Measurements from ENCODE around the gene ESPNL.

ESPNL gene

GRCh38 chr2:238157506-238158017, 57.4 kb downstream of the ESPNL start:
- peaks cover 3% of the 10 kb centered on the region for H3K4me1 ChIP-seq (ENCODE audit: insufficient read depth, poor library complexity, severe bottlenecking)
- H3K4me3 ChIP-seq (ENCODE audit: severe bottlenecking), result no peak overlapping the region
- H3K27me3 ChIP-seq (ENCODE audit: insufficient read depth, poor library complexity, severe bottlenecking), result no peaks in the 10 kb centered on the region
- H3K9me3 ChIP-seq (ENCODE audit: severe bottlenecking), result no peaks in the 10 kb centered on the region
- no peak for TF ChIP-seq CTCF (IDR thresholded peaks at IDR 0.05; ENCODE audit: poor library complexity, severe bottlenecking)
- H3K27ac ChIP-seq (ENCODE audit: poor library complexity, severe bottlenecking), result no peak overlapping the region
- DNase-seq (ENCODE audit: low spot score) (no peak), ATAC-seq (ENCODE audit: low read depth) (no peak)
- no peaks in the 10 kb centered on the region for H3K36me3 ChIP-seq (ENCODE audit: low read depth)

DNA sequence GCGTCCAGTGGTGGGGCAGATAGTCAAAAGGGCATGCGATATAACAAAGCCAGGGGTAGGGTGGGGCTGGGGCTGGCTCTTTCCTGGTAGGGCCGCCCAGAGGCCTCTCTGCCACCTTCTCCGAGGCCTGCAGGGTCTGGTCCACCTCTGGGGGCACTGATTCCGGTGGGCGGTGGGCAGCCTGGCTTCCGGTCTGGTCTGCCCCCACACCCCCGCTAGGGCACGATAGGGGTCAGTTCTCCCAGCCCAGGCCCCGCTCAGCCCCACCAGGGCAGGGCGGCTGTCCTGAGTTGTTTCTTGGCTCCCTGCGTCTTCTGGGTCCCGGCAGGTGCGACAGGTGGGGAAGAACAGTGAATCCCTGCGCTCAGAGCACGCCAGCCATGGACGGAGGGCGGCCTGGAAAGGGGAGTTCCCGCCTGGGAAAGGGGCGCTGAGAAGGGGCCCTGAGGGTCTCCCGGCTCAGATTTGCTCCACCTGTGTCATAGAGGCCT, 57.9 kb downstream of the ESPNL start:
- ATAC-seq (ENCODE audit: low read depth), result no peak
- TF ChIP-seq CTCF (IDR thresholded peaks at IDR 0.05; ENCODE audit: poor library complexity, severe bottlenecking), result no peak

DNA sequence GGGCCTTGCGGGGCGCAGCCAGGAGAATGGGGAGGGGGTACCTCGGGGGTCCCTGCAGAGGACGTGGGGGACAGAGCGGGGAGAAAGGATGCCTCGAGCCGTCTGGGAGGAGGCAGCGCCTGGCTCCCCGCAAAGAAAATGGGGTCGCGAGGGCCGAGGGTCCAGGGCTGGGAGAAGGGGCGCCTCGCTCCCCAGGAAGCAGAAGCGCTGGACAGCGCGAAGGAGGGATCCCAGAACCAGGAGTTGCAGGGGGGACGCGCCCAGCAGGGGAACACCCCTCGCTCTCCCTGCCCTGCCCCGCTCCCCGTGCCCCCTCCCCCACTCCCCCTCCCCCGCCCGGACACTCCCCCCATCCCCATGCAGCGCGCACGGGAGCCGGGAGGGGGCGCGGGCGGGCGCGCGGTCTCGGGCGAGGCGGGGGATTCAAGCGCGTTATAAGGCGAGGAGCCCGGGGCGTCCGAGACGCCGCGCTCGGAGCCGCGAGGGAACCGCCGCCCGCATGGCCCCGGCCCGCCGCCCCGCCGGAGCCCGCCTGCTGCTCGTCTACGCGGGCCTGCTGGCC, 58.5 kb downstream of the ESPNL start, which contains the start of gene ERFE:
Gene ERFE, plus strand, starts transcription at position 462 of the 562 bp plus-strand sequence. Its CDS starts 38 bp downstream, at position 500.
- no peak within 1 kb of the TSS for H3K27ac ChIP-seq (ENCODE audit: poor library complexity, severe bottlenecking)
- DNase-seq (ENCODE audit: low spot score), result no peak
- peaks cover 8% of the 10 kb centered on the region for H3K27me3 ChIP-seq (ENCODE audit: insufficient read depth, poor library complexity, severe bottlenecking)
- H3K36me3 ChIP-seq (ENCODE audit: low read depth), result no peaks in the 10 kb centered on the region
- no peaks in the 10 kb centered on the region for H3K9me3 ChIP-seq (ENCODE audit: severe bottlenecking)
- H3K4me1 ChIP-seq (ENCODE audit: insufficient read depth, poor library complexity, severe bottlenecking), result peaks cover 3% of the 10 kb centered on the region
- peak; percentile 71 for TF ChIP-seq CTCF (IDR thresholded peaks at IDR 0.05; ENCODE audit: poor library complexity, severe bottlenecking)
- peak; percentile 43 for ATAC-seq (ENCODE audit: low read depth)
- peak within 1 kb of the TSS; percentile 86 for H3K4me3 ChIP-seq (ENCODE audit: severe bottlenecking)

More for the DNA sequence above, 57.9 kb downstream of the ESPNL start:
- H3K36me3 ChIP-seq (ENCODE audit: low read depth), result no peaks in the 10 kb centered on the region
- H3K9me3 ChIP-seq (ENCODE audit: severe bottlenecking), result no peaks in the 10 kb centered on the region
- no peak overlapping the region for H3K4me3 ChIP-seq (ENCODE audit: severe bottlenecking)
- no peak overlapping the region for H3K27ac ChIP-seq (ENCODE audit: poor library complexity, severe bottlenecking)
- H3K4me1 ChIP-seq (ENCODE audit: insufficient read depth, poor library complexity, severe bottlenecking), result peaks cover 3% of the 10 kb centered on the region
- peaks cover 3% of the 10 kb centered on the region for H3K27me3 ChIP-seq (ENCODE audit: insufficient read depth, poor library complexity, severe bottlenecking)
- no peak for DNase-seq (ENCODE audit: low spot score)

- TF ChIP-seq CTCF (IDR thresholded peaks at IDR 0.05; ENCODE audit: poor library complexity, severe bottlenecking), result peak; percentile 52
- no peak overlapping the region for H3K27ac ChIP-seq (ENCODE audit: poor library complexity, severe bottlenecking)
- no peaks in the 10 kb centered on the region for H3K36me3 ChIP-seq (ENCODE audit: low read depth)
- peak overlapping the region; percentile 86 for H3K4me3 ChIP-seq (ENCODE audit: severe bottlenecking)
- DNase-seq (ENCODE audit: low spot score) (no peak), ATAC-seq (ENCODE audit: low read depth) (peak; percentile 19)
- H3K9me3 ChIP-seq (ENCODE audit: severe bottlenecking), result no peaks in the 10 kb centered on the region
- H3K4me1 ChIP-seq (ENCODE audit: insufficient read depth, poor library complexity, severe bottlenecking), result peaks cover 3% of the 10 kb centered on the region
- H3K27me3 ChIP-seq (ENCODE audit: insufficient read depth, poor library complexity, severe bottlenecking), result peaks cover 9% of the 10 kb centered on the region
These were observed 59.0 kb downstream of the ESPNL start for GRCh38 chr2:238159071-238159539.
